GM10248 (cell line): Measurements from ENCODE around the gene IRGC.

Source experiments
- CTCF ChIA-PET: fragments of 300-600 bp; sonication (Branson Sonifier 250); formaldehyde crosslinking; extraction: SDS; loops from one replicate; lab custom pipeline; 2021; ENCODE audit warnings: antibody characterized with exemption; lab: Yijun Ruan, JAX
- POLR2A ChIA-PET: fragments of 350-650 bp; sonication (Branson Sonifier 250); formaldehyde crosslinking; extraction: SDS; loops from one replicate; lab custom pipeline; 2020; ENCODE audit warnings: antibody characterized with exemption; lab: Yijun Ruan, JAX
- DNase-seq: peaks from one replicate; pipeline ENCODE4 v3.0.0; 2012; ENCODE audit errors: extremely low spot score
- CTCF ChIP-seq: IDR thresholded peaks from 2 replicates; pipeline ENCODE4 v1.5.1; 2012; ENCODE audit warnings: mild to moderate bottlenecking, low read depth; ENCODE audit errors: extremely low read depth, missing control alignments, control extremely low read depth

The IRGC gene

GRCh38 chr19:43695985-43696704 lies 19.7 kb upstream of the IRGC start:
- TF ChIP-seq CTCF = no peak
- DNase-seq = no peak
- ChIA-PET CTCF (no interaction called here), POLR2A (no interaction called here)

- POLR2A ChIA-PET = interaction anchor here (0.6 kb wide), 1 partner anchor 86 kb away, joined by 3 read pairs; no protein-coding TSS in a partner anchor
- DNase-seq = no peak
- CTCF ChIA-PET = no interaction called here
- TF ChIP-seq CTCF = no peak
Measured at GRCh38 chr19:43697295-43697694, 18.6 kb upstream of the IRGC start.

- POLR2A ChIA-PET = no interaction called here
- no peak for TF ChIP-seq CTCF
- DNase-seq = no peak
- CTCF ChIA-PET = interaction anchor here (1.3 kb wide), 1 partner anchor 22 kb away, joined by 4 read pairs; no protein-coding TSS in a partner anchor
Measured at GRCh38 chr19:43699506-43700394, 16.1 kb upstream of the IRGC start.

- ChIA-PET CTCF (interaction anchor here (1.3 to 1.6 kb wide), 2 partner anchors 21 to 32 kb away, joined by 4 to 6 read pairs; no protein-coding TSS in a partner anchor), POLR2A (no interaction called here)
- no peak for TF ChIP-seq CTCF
- no peak for DNase-seq
Measured at GRCh38 chr19:43700395-43701000, 15.4 kb upstream of the IRGC start.

- no peak for TF ChIP-seq CTCF
- no peak for DNase-seq
- POLR2A ChIA-PET = interaction anchor here (0.6 kb wide), 1 partner anchor 17 kb away, joined by 11 read pairs; no protein-coding TSS in a partner anchor
- CTCF ChIA-PET = interaction anchor here (0.9 to 1.3 kb wide), 3 partner anchors 10 to 105 kb away, joined by 3 read pairs; partner anchors contain the start of gene IRGC
Measured at GRCh38 chr19:43704002-43704705, 11.7 kb upstream of the IRGC start.
